ENCODE results near the gene KCNAB1. TPM values are rescaled to one million over a fixed set of nuclear protein-coding genes. Genes with fewer than 3 reads are reported as not detected.

KCNAB1 gene
- total RNA-seq, 1 experiment from 2014 or later = not detected

DNA sequence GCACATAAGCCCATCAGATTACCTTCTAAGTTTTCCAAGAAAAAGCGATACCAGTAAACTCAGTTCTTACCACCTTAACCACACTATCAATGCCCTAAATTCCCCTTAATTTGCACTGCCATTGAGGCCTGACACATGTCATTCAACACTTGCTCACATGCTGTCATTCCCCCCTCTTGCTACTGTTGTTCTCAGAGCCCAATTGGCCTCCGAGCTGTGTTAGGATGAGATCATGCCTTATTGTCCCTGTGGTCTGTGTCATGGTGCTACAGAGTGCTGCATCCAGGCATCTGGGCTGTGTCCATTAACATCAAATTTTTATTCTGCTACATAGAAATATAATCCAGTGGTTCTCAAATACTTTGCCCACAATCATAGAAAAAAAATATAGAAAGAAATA lies 221.0 kb downstream of the KCNAB1 start:
- Histone ChIP-seq H3K36me3 (ENCODE audit: low read depth, low read length) (no peaks in the 10 kb centered on the region), H3K9me2 (replicated peaks; ENCODE audit: low read length) (no peaks in the 10 kb centered on the region), H3K4me1 (ENCODE audit: insufficient read depth, low read length) (no peaks in the 10 kb centered on the region), H3K9me3 (ENCODE audit: low read length) (no peaks in the 10 kb centered on the region), H3K27ac (ENCODE audit: low read length) (no peak overlapping the region), H3K27me3 (ENCODE audit: low read length) (peaks cover 41% of the 10 kb centered on the region), H3F3A (ENCODE audit: low read length, unreplicated experiment) (no peaks in the 10 kb centered on the region), H2AFZ (ENCODE audit: low read length) (no peak overlapping the region), H3K4me3 (ENCODE audit: low read length) (no peak overlapping the region), H3K79me2 (ENCODE audit: low read length) (no peaks in the 10 kb centered on the region), H3K9ac (ENCODE audit: low read length) (no peak overlapping the region), H4K20me1 (ENCODE audit: low read length) (no peaks in the 10 kb centered on the region), H3K4me2 (ENCODE audit: low read length) (no peak overlapping the region)
- TF ChIP-seq, protein P1, sequence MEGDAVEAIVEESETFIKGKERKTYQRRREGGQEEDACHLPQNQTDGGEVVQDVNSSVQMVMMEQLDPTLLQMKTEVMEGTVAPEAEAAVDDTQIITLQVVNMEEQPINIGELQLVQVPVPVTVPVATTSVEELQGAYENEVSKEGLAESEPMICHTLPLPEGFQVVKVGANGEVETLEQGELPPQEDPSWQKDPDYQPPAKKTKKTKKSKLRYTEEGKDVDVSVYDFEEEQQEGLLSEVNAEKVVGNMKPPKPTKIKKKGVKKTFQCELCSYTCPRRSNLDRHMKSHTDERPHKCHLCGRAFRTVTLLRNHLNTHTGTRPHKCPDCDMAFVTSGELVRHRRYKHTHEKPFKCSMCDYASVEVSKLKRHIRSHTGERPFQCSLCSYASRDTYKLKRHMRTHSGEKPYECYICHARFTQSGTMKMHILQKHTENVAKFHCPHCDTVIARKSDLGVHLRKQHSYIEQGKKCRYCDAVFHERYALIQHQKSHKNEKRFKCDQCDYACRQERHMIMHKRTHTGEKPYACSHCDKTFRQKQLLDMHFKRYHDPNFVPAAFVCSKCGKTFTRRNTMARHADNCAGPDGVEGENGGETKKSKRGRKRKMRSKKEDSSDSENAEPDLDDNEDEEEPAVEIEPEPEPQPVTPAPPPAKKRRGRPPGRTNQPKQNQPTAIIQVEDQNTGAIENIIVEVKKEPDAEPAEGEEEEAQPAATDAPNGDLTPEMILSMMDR (conservative IDR thresholded peaks at IDR 0.05; ENCODE audit: low read depth, low read length) = no peak
- TF ChIP-seq EZH2phosphoT487 (IDR thresholded peaks at IDR 0.05; ENCODE audit: borderline replicate concordance, low read length) (no peak), EZH2 (IDR thresholded peaks at IDR 0.05; ENCODE audit: low read length, unreplicated experiment) (no peak)
- CTCF ChIA-PET = no interaction called here
- ATAC-seq (no peak), DNase-seq (no peak)
- no TSS peak for BruUV-seq (replicated peaks)
- intact Hi-C loops (cut with micrococcal nuclease) = no loop called here
- POLR2A ChIA-PET (ENCODE audit: unreplicated experiment) = no interaction called here

DNA sequence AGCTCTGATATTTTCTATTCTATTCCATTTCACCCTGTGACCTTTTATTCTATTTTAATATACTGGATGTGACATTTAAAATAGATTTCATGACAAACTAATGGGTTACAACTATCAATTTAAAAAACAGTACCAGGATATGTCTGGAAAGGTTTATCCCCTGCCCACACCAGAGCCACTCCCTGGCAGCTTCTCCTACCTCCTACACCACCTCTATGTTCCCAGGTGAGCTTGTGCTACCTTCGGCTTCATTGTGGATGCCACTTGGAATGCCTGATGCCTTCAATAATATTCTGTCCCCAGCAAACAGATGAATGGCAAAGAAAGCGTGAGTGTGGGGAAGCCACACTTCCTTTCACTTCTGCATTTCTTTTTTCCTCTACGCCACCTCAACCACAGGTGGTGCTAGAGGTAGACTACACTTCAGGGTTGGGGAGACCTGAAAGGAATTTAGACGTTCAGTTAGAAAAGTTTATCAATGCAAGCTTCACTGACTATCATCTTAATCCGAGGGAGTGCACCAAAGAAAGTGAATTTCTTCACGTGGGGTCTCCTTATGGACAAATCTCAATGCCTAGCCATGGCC lies 221.5 kb downstream of the KCNAB1 start:
- Histone ChIP-seq H3K9ac (ENCODE audit: low read length) (no peak overlapping the region), H3K4me2 (ENCODE audit: low read length) (no peak overlapping the region), H3F3A (ENCODE audit: low read length, unreplicated experiment) (no peaks in the 10 kb centered on the region), H4K20me1 (ENCODE audit: low read length) (no peaks in the 10 kb centered on the region), H3K9me3 (ENCODE audit: low read length) (no peaks in the 10 kb centered on the region), H3K27me3 (ENCODE audit: low read length) (peaks cover 40% of the 10 kb centered on the region), H2AFZ (ENCODE audit: low read length) (no peak overlapping the region), H3K27ac (ENCODE audit: low read length) (no peak overlapping the region), H3K79me2 (ENCODE audit: low read length) (no peaks in the 10 kb centered on the region), H3K9me2 (replicated peaks; ENCODE audit: low read length) (no peaks in the 10 kb centered on the region), H3K4me3 (ENCODE audit: low read length) (no peak overlapping the region), H3K36me3 (ENCODE audit: low read depth, low read length) (no peaks in the 10 kb centered on the region), H3K4me1 (ENCODE audit: insufficient read depth, low read length) (no peaks in the 10 kb centered on the region)
- CTCF ChIA-PET = no interaction called here
- no TSS peak for BruUV-seq (replicated peaks)
- DNase-seq (no peak), ATAC-seq (no peak)
- POLR2A ChIA-PET (ENCODE audit: unreplicated experiment) = no interaction called here
- intact Hi-C loops (cut with micrococcal nuclease) = no loop called here
- TF ChIP-seq EZH2phosphoT487 (IDR thresholded peaks at IDR 0.05; ENCODE audit: borderline replicate concordance, low read length) = no peak
- TF ChIP-seq, protein P1 (conservative IDR thresholded peaks at IDR 0.05; ENCODE audit: low read depth, low read length) = no peak
- TF ChIP-seq EZH2 (IDR thresholded peaks at IDR 0.05; ENCODE audit: low read length, unreplicated experiment) = no peak

DNA sequence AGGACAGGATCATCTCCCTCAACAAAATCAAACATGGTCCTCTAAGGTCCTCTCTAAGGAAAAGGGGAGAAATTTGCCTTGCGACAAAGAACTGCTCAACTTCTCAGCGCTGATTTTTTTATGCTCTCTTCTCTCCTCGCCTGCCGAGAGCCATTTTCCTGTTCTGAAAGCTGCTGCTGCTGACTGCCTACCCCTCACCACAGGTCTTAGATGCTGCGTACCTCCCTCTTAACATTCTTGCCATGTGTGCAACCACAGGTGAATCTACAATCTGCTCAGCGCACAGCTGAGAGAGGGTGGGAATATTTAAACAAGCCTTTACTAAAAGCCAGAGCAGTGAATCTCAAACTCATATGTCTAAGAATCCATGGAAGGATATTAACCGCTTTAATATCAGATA lies 223.8 kb downstream of the KCNAB1 start:
- Histone ChIP-seq H2AFZ (ENCODE audit: low read length) (no peak overlapping the region), H4K20me1 (ENCODE audit: low read length) (no peaks in the 10 kb centered on the region), H3K9me2 (replicated peaks; ENCODE audit: low read length) (no peaks in the 10 kb centered on the region), H3K4me3 (ENCODE audit: low read length) (no peak overlapping the region), H3K4me2 (ENCODE audit: low read length) (no peak overlapping the region), H3K36me3 (ENCODE audit: low read depth, low read length) (no peaks in the 10 kb centered on the region), H3K27me3 (ENCODE audit: low read length) (peaks cover 42% of the 10 kb centered on the region), H3F3A (ENCODE audit: low read length, unreplicated experiment) (no peaks in the 10 kb centered on the region), H3K79me2 (ENCODE audit: low read length) (no peaks in the 10 kb centered on the region), H3K27ac (ENCODE audit: low read length) (no peak overlapping the region), H3K9me3 (ENCODE audit: low read length) (no peaks in the 10 kb centered on the region), H3K9ac (ENCODE audit: low read length) (no peak overlapping the region), H3K4me1 (ENCODE audit: insufficient read depth, low read length) (no peaks in the 10 kb centered on the region)
- DNase-seq = no peak
- intact Hi-C loops (cut with micrococcal nuclease) = no loop called here
- ATAC-seq = no peak
- POLR2A ChIA-PET (ENCODE audit: unreplicated experiment) = no interaction called here
- no TSS peak for BruUV-seq (replicated peaks)
- CTCF ChIA-PET = no interaction called here
- TF ChIP-seq, protein P1 (conservative IDR thresholded peaks at IDR 0.05; ENCODE audit: low read depth, low read length) = no peak
- TF ChIP-seq EZH2phosphoT487 (IDR thresholded peaks at IDR 0.05; ENCODE audit: borderline replicate concordance, low read length) (no peak), EZH2 (IDR thresholded peaks at IDR 0.05; ENCODE audit: low read length, unreplicated experiment) (no peak)

All from PC-3 (cell line).